Renal pelvis (tissue), 4 donors: Measurements from ENCODE around the gene MYRIP. TPM values are rescaled to one million over a fixed set of nuclear protein-coding genes. Genes with fewer than 3 reads are reported as not detected.
A peak's percentile ranks its signal among the peaks of the same experiment; 100 is the strongest.
"Not testable (repeated sequence)": the region's sequence is repeated elsewhere in the genome, so short reads cannot be mapped to it uniquely, and the experiment has no call there.

Experiments used
- DNase-seq: peaks from one replicate; pipeline ENCODE4 v3.0.0-alpha.2; 2013
- polyA plus RNA-seq, 3 donors: library from polyadenylated mRNA; unstranded; fragments of 120-200 nt; gene quantifications; one replicate each; pipeline ENCODE4 v1.2.1, GENCODE V29; 2013; ENCODE audit not compliant: insufficient read length in 3 of 3

MYRIP gene
- polyA plus RNA-seq, 3 donors: 1.9 to 2.0 (median 2.0) TPM

DNA sequence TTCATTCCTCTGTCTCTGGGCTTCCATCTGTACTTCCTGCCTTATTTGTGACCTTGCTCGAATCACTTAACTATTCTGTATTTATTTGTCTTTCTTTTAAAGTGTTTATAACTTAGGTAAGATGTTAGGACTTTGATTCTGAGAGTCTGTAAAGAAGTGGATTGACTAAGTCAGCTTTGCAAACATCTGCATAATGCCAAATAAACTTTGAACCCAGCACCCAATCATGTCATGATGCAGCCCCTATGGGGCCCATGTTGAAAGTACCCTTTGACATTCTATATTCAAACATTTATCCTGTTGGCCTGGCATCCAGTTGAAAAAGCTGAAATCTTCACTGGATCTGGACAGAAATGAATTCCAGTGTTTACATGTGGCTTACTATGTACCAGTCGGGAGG is 3.8 kb upstream of the MYRIP start:
- no peak for DNase-seq

- DNase-seq: no peak
Measured at GRCh38 chr3:39806820-39807219, 2.6 kb upstream of the MYRIP start.

GRCh38 chr3:39808467-39809180 is 785 bp upstream of the MYRIP start:
- DNase-seq: peak; percentile 64

GRCh38 chr3:39809995-39810595 is 686 bp downstream of the MYRIP start:
- DNase-seq: no peak

GRCh38 chr3:39810647-39811161 is 1.3 kb downstream of the MYRIP start:
- no peak for DNase-seq

DNA sequence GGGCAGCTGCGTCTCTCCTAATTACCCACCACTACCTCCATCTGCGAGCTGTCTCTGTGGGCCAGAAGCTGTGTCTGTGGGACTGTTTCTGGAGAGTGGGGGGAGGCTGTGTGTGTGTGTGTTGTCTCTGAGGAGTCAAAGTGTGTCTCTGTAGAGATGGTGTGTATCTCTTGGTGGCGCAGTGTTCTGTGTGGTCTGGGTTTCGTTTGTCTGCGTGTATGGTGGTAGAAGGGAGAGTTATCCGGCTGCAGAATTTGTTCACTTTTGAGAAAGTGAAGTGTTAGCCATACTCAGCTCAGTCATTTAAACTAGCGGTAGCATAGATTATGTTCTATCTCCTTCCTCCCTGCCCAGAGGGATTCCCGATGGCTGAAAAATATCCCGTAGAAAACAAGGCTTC is 2.2 kb downstream of the MYRIP start:
- no peak for DNase-seq

DNA sequence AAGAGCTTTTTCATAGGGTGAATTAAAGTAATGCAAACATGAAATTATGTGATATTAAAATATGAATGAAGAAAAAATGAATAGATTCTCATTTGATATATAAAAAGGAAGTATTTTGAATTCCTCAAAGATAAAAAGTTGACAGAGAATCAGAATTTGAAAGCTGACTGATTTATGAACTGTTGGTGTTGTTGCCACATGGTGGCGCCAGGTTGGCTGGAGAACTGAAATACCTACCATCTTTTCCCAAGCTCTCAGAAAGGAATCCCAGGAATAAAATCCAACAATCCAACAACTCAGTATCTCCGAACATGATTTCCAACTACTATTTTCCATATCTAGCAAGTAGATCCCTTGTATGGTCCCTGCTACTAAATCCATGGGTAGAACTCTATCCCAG is 3.1 kb downstream of the MYRIP start:
- DNase-seq: no peak

DNA sequence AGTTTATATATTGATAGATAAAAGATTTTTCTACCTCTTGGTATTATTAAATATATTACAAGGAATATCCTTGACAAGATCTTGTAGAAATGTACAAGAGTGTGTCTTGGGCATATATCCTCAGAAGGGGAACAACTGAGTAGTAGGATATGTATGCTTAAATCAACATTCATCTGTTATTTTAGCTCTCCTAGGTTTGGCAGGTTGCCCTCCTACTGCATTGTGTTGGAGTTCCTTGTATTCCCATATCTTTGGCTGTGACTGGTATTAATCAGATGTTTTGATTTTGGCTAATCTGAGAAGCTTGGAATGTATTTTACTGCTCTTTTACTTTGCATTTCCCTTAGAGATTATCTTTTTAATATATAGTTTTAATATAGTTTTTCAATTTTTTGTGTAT is 4.6 kb downstream of the MYRIP start:
- DNase-seq: no peak

GRCh38 chr3:39819899-39820298 is 10.5 kb downstream of the MYRIP start:
- DNase-seq: no peak

DNA sequence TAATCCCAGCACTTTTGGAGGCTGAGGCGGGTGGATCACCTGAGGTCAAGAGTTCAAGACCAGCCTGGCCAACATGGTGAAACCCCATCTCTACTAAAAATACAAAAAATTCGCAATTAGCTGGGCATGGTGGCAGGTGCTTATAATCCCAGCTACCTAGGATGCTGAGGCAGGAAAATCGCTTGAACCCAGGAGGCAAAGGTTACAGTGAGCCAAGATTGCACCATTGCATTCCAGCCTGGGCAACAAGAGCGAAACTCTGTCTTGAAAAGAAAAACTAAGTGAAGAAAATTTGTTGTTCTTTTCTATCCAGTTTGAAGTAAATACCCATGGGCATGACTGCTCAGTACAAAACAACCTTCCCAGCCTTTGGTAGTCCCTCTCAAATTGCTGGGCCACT is 24.4 kb downstream of the MYRIP start:
- DNase-seq: not testable (repeated sequence)

DNA sequence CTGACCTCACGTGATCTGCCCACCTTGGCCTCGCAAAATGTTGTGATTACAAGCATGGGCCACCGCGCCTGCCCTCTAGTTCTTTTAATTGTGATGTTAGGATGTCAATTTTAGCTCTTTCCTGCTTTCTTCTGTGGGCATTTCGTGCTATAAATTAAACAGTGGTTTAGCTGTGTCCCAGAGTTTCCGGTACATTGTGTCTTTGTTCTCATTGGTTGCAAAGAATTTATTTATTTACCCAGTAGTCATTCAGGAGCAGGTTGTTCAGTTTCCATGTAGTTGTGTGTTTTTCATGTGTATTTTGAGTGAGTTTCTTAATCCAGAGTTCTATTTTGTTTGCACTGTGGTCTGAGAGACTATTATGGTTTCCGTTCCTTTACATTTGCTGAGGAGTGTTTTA is 30.1 kb downstream of the MYRIP start:
- no peak for DNase-seq

DNA sequence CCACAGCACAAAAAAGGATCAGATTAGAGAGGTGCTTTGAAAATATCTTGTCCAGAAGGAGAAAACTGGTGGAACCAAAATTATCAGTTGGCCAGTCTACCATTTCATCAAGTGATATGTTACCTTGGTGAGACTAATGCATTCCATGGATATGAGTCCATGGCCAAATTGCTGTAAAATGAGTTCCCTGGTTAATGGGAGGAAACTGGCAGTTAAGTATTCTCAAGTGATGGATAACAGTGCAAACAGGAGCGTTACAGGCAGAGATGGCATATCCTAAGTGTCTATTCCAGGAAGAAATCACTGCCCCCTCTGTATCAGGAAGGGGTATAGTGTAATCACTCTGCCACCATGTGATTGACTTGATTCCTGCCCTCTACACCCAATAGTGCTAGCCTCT is 34.0 kb downstream of the MYRIP start:
- no peak for DNase-seq

DNA sequence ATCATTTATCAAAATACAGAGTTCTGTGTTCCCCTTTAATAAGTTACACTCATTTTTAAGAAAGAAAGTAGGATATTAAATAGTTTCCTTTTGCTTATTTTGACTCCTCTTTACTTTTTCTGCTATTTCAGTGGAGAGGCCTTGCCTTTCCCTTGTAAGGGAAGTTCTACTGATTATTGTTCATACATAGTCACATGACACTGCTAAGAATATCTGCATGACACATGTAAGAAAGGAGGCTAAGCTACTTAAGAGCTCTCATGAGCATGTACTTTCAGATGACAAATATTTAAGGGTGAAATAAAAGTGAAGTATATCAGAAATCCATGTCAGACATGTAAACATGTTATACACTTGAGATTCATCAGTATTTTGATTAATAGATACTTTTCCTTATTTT is 39.0 kb downstream of the MYRIP start:
- no peak for DNase-seq

GRCh38 chr3:39849992-39850715 is 40.7 kb downstream of the MYRIP start:
- no peak for DNase-seq

DNA sequence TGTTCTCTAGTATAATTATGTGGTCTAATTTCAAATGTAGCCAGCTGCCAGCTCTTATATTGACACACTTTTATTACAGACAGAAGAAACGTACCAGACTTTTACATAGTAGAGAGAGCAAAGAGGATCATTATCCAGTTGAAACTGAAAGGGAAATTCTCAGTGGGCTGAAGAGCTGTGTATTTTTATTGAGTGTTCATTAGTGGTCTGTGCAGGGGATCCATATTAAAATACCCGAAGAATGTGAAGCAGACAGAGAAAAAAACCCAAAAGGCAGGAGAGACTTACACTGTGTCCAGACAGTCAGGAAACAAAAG is 41.3 kb downstream of the MYRIP start:
- no peak for DNase-seq

GRCh38 chr3:39855517-39855916 is 46.1 kb downstream of the MYRIP start:
- no peak for DNase-seq

GRCh38 chr3:39869890-39870289 is 60.5 kb downstream of the MYRIP start:
- DNase-seq: no peak

DNA sequence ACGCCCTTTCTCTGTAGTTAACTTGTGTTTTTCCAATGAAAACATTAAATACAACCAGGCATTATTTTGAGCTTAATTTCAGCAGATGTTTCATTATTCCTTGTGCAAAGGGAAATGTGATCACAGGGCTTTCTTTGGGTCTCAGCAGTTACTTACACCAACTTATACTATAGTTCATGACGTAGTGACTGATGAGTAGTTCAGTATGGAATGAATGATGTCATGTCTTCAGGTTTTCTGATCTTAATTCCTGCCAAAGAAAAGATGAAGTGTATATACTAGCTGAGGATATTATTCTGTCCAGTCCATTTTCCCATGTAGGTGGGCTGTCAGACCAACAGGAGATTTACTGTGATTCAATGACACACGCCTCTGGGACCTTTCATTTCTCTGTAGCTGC is 61.3 kb downstream of the MYRIP start:
- no peak for DNase-seq

DNA sequence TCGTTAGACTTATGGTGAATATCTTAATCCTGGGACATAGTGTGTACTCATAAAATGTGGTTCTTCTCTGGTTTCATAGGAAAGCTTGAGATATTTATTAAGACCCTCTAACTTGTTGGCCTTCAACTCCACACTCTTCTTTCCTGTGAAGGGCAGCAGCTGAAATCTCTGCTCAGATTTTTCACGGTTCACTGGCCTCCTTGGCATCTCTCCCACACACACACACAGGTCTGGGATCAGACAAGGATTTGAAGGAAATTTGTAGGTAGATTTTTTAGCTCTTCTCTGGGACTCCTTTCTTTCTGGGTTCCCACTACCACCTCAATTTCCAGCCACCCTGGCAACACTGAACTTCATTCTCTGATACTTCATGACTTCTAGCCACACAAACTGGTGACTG is 70.2 kb downstream of the MYRIP start:
- DNase-seq: peak; percentile 14

DNA sequence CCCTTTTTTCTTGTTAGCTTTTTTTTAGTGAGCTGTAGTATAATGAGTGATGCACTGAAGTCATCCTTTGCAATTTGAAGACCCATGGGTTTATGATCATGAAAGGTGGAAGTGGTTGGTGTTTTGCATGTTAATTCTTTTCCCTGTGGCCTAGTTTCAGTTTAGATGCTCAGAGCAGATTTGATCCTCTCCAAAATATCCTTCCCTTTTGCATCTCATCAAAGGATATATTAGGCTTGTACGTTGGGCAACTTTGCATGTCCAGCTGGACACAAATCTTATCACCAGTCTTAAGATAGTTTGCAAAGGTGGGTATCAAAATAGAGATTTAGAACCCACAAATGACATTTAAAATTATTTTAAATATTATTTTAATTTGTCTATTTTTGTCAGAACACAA is 72.7 kb downstream of the MYRIP start:
- DNase-seq: no peak

- no peak for DNase-seq
Measured at GRCh38 chr3:39892068-39892467, 82.7 kb downstream of the MYRIP start.

- no peak for DNase-seq
Measured at GRCh38 chr3:39896184-39896583, 86.8 kb downstream of the MYRIP start.

DNA sequence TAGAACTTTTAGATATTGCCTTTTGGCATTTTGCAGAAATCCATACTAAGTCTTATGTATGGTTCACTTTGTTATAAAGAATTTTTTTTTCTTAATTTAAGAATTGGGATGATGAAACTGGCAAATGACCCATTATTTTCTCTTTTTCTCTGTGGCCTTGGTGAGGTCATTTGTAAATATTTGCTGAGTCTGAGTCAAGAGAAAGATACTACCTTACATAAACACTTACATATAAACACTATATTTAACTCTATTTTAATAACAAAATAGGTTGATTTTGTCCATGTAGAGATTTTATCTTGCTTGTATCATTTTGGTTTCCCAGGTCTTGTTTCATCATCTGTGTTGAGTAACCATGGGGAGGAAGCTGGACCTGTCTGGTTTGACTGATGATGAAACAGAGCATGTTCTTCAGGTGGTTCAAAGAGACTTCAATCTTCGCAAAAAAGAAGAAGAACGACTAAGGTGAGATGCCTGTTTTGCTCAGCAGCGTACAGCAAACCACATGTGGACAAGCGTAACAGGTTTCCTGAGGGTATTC is 91.1 kb downstream of the MYRIP start:
- DNase-seq: no peak
